ENCODE data around the gene C16orf87. TPM values are rescaled to one million over a fixed set of nuclear protein-coding genes. Genes with fewer than 3 reads are reported as not detected.

The C16orf87 gene
- total RNA-seq, 3 donors from 2014 or later = 5.3 to 8.3 (median 5.4) TPM

- ATAC-seq (no peak), DNase-seq (no peak)
- Histone ChIP-seq H3K4me1 (ENCODE audit: low read depth) (no peaks in the 10 kb centered on the region), H3K36me3 (ENCODE audit: low read depth) (no peaks in the 10 kb centered on the region), H3K9me3 (no peaks in the 10 kb centered on the region), H3K4me3 (no peak overlapping the region)
- TF ChIP-seq, protein P1, sequence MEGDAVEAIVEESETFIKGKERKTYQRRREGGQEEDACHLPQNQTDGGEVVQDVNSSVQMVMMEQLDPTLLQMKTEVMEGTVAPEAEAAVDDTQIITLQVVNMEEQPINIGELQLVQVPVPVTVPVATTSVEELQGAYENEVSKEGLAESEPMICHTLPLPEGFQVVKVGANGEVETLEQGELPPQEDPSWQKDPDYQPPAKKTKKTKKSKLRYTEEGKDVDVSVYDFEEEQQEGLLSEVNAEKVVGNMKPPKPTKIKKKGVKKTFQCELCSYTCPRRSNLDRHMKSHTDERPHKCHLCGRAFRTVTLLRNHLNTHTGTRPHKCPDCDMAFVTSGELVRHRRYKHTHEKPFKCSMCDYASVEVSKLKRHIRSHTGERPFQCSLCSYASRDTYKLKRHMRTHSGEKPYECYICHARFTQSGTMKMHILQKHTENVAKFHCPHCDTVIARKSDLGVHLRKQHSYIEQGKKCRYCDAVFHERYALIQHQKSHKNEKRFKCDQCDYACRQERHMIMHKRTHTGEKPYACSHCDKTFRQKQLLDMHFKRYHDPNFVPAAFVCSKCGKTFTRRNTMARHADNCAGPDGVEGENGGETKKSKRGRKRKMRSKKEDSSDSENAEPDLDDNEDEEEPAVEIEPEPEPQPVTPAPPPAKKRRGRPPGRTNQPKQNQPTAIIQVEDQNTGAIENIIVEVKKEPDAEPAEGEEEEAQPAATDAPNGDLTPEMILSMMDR (IDR thresholded peaks at IDR 0.05) = no peak
- intact Hi-C loops (cut with DNase I, micrococcal nuclease) = no loop called here
Measured at GRCh38 chr16:46839986-46840443, 9.0 kb upstream of the C16orf87 start.

GRCh38 chr16:46836534-46837530, 5.9 kb upstream of the C16orf87 start:
- no peak for DNase-seq
- TF ChIP-seq, protein P1 (IDR thresholded peaks at IDR 0.05) = no peak
- intact Hi-C loops (cut with DNase I, micrococcal nuclease) = no loop called here
- no peaks in the 10 kb centered on the region for H3K9me3 ChIP-seq
- ATAC-seq = peak; percentile 67
- H3K4me1 ChIP-seq (ENCODE audit: low read depth) = peaks cover 5% of the 10 kb centered on the region
- H3K36me3 ChIP-seq (ENCODE audit: low read depth) = no peaks in the 10 kb centered on the region
- no peak overlapping the region for H3K4me3 ChIP-seq

DNA sequence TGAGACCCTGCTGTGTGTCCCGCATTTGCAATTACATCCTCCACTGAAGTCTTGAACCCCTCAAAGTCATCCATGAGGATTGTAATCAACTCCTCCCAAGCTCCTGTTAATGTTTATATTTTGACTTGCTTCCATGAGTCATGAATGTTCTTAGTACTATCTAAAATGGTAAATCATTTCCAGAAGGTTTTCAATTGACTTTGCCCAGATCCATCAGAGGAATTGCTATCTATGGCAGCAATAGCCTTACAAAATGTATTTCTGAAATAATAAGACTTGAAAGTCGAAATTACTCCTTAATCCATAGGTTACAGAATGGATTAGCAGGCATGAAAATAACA, 2.5 kb upstream of the C16orf87 start:
- no peak overlapping the region for H3K4me3 ChIP-seq
- intact Hi-C loops (cut with DNase I, micrococcal nuclease) = loop anchor here in 1 of 2 donors (5.0 kb wide), 1 partner anchor 146 kb away; the partner anchor contains the start of genes ORC6 and VPS35
- TF ChIP-seq, protein P1 (IDR thresholded peaks at IDR 0.05) = no peak
- H3K9me3 ChIP-seq = no peaks in the 10 kb centered on the region
- ATAC-seq (no peak), DNase-seq (no peak)
- peaks cover 17% of the 10 kb centered on the region for H3K4me1 ChIP-seq (ENCODE audit: low read depth)
- H3K36me3 ChIP-seq (ENCODE audit: low read depth) = no peaks in the 10 kb centered on the region

- ATAC-seq (no peak), DNase-seq (no peak)
- peaks cover 18% of the 10 kb centered on the region for H3K4me1 ChIP-seq (ENCODE audit: low read depth)
- H3K36me3 ChIP-seq (ENCODE audit: low read depth) = no peaks in the 10 kb centered on the region
- H3K9me3 ChIP-seq = no peaks in the 10 kb centered on the region
- H3K4me3 ChIP-seq = no peak overlapping the region
- TF ChIP-seq, protein P1 (IDR thresholded peaks at IDR 0.05) = no peak
- intact Hi-C loops (cut with DNase I, micrococcal nuclease) = loop anchor here in 1 of 2 donors (5.0 kb wide), 1 partner anchor 146 kb away; the partner anchor contains the start of genes ORC6 and VPS35
Measured at GRCh38 chr16:46832757-46833459, 1.9 kb upstream of the C16orf87 start.

DNA sequence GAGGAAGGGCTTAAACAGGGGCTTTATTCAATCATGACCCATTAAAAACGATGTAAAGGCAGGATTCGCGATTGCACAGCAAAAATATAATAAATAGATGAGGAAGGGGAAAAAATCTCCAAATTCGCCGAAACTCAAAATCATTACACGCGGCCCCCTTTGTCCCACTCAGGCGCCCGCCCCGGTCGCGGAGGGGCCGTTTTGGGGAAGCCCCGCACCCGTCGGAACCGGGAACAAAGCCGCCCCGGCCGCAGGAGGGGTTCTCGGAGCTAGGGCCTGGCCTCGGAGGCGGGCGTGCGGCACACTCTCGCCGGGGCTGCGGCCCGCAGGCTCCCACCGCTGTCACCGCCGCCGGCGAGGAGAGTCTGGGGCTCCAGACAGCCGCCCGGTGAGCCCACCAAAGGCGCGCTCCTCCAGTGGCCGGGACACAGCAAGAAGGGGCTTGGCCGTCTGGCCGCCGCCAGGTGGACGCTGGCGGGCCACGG, 521 bp downstream of the C16orf87 start:
- peak overlapping the region; percentile 83 for H3K4me3 ChIP-seq
- peaks cover 18% of the 10 kb centered on the region for H3K4me1 ChIP-seq (ENCODE audit: low read depth)
- H3K9me3 ChIP-seq = no peaks in the 10 kb centered on the region
- ATAC-seq = peak; percentile 63
- TF ChIP-seq, protein P1 (IDR thresholded peaks at IDR 0.05) = no peak
- no peaks in the 10 kb centered on the region for H3K36me3 ChIP-seq (ENCODE audit: low read depth)
- peak; percentile 43 to 78 (median 73) for DNase-seq
- intact Hi-C loops (cut with DNase I, micrococcal nuclease) = loop anchor here in 1 of 2 donors (5.0 kb wide), 1 partner anchor 143 kb away; the partner anchor contains the start of genes ORC6 and VPS35

Measured in mucosa of descending colon (tissue), 3 donors.